NT2/D1 (cell line): ENCODE results near the gene SLC35G1.

Source experiments
- YY1 ChIP-seq: IDR thresholded peaks from 2 replicates; pipeline ENCODE4 v1.6.1; 2011; ENCODE audit not compliant: insufficient read length, insufficient read depth
- ZNF274 ChIP-seq: IDR thresholded peaks from 2 replicates; pipeline ENCODE4 v1.6.1; 2011; ENCODE audit warnings: mild to moderate bottlenecking, low read depth, low read length

DNA sequence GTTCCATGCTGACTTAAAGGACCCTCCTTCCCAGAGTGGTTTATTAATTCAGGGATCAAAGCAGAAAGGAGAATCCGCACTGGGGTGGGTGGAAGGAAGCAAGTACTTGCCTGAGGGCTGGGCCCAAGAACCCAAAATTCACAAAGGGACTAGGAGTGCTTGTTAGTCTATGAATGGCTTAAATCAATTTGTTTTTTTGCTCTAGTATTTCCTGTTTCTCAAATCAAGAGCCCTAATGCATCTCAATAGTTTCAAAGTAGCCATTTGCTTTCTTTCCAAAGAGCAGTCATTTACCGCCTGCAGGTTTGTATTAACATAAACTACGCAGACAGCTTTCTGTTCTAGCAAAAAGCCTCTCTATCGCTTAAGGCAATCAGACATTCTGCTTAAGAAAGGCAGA, 44.2 kb upstream of the SLC35G1 start:
- TF ChIP-seq YY1 (no peak), ZNF274 (no peak)
